ENCODE results near the gene ABHD4.
"Not testable (repeated sequence)": the region's sequence is repeated elsewhere in the genome, so short reads cannot be mapped to it uniquely, and the experiment has no call there.

The ABHD4 gene

GRCh38 chr14:22561661-22562579, 36.2 kb upstream of the ABHD4 start:
- peak; percentile 76 for DNase-seq (ENCODE audit: low read depth)

GRCh38 chr14:22563987-22564386, 34.1 kb upstream of the ABHD4 start:
- no peak for DNase-seq (ENCODE audit: low read depth)

GRCh38 chr14:22564463-22564862, 33.6 kb upstream of the ABHD4 start:
- no peak for DNase-seq (ENCODE audit: low read depth)

- no peak for DNase-seq (ENCODE audit: low read depth)
Observed at GRCh38 chr14:22565391-22565945, 32.6 kb upstream of the ABHD4 start.

GRCh38 chr14:22566266-22566665, 31.8 kb upstream of the ABHD4 start:
- not testable (repeated sequence) for DNase-seq (ENCODE audit: low read depth)

- no peak for DNase-seq (ENCODE audit: low read depth)
Observed at GRCh38 chr14:22566845-22567244, 31.3 kb upstream of the ABHD4 start.

GRCh38 chr14:22567437-22567836, 30.7 kb upstream of the ABHD4 start:
- DNase-seq (ENCODE audit: low read depth): no peak

GRCh38 chr14:22569106-22569736, 28.9 kb upstream of the ABHD4 start:
- DNase-seq (ENCODE audit: low read depth): no peak

GRCh38 chr14:22569737-22570131, 28.4 kb upstream of the ABHD4 start:
- no peak for DNase-seq (ENCODE audit: low read depth)

- peak; percentile 78 for DNase-seq (ENCODE audit: low read depth)
Observed at GRCh38 chr14:22570132-22570949, 27.8 kb upstream of the ABHD4 start.

GRCh38 chr14:22572562-22573058, 25.5 kb upstream of the ABHD4 start:
- DNase-seq (ENCODE audit: low read depth): no peak

- no peak for DNase-seq (ENCODE audit: low read depth)
Observed at GRCh38 chr14:22573804-22574203, 24.3 kb upstream of the ABHD4 start.

- no peak for DNase-seq (ENCODE audit: low read depth)
Observed at GRCh38 chr14:22577334-22577908, 20.7 kb upstream of the ABHD4 start.

- no peak for DNase-seq (ENCODE audit: low read depth)
Observed at GRCh38 chr14:22579236-22579635, 18.9 kb upstream of the ABHD4 start.

- no peak for DNase-seq (ENCODE audit: low read depth)
Observed at GRCh38 chr14:22579881-22580280, 18.2 kb upstream of the ABHD4 start.

GRCh38 chr14:22580625-22581024, 17.5 kb upstream of the ABHD4 start:
- DNase-seq (ENCODE audit: low read depth): no peak

- no peak for DNase-seq (ENCODE audit: low read depth)
Observed at GRCh38 chr14:22583994-22584393, 14.1 kb upstream of the ABHD4 start.

- DNase-seq (ENCODE audit: low read depth): no peak
Observed at GRCh38 chr14:22587247-22587646, 10.9 kb upstream of the ABHD4 start.

GRCh38 chr14:22587677-22588422, 10.2 kb upstream of the ABHD4 start:
- DNase-seq (ENCODE audit: low read depth): not testable (repeated sequence)

- DNase-seq (ENCODE audit: low read depth): no peak
Observed at GRCh38 chr14:22588526-22589095, 9.5 kb upstream of the ABHD4 start.
